WERI-Rb-1 (cell line): ENCODE measurements around the gene ZSWIM2.

Experiments
- DNase-seq: peaks from one replicate; pipeline ENCODE4 v3.0.0-alpha.2; 2020
- H3K27ac ChIP-seq: fragments of 250-450 bp; sonication (Bioruptor Pico); 2 replicates; pipeline ENCODE4 v1.5.1; 2020; ENCODE audit warnings: mild to moderate bottlenecking, moderate library complexity
- H3K27me3 ChIP-seq: fragments of 250-450 bp; sonication (Bioruptor Pico); 2 replicates; pipeline ENCODE4 v1.5.1; 2021; ENCODE audit warnings: mild to moderate bottlenecking, low read depth, moderate library complexity; ENCODE audit not compliant: insufficient read depth, severe bottlenecking
- H3K36me3 ChIP-seq: fragments of 250-450 bp; sonication (Bioruptor Pico); 2 replicates; pipeline ENCODE4 v1.5.1; 2020; ENCODE audit warnings: mild to moderate bottlenecking, moderate library complexity
- H3K4me3 ChIP-seq: 2 replicates; pipeline ENCODE4 v1.5.1; 2011; ENCODE audit warnings: low read depth, mild to moderate bottlenecking, control low read depth, low read length
- H3K9me3 ChIP-seq: fragments of 250-450 bp; sonication (Bioruptor Pico); 2 replicates; pipeline ENCODE4 v1.5.1; 2021; ENCODE audit warnings: mild to moderate bottlenecking, moderate library complexity; ENCODE audit not compliant: severe bottlenecking
- CTCF ChIP-seq: IDR thresholded peaks from 2 replicates; pipeline ENCODE4 v1.5.1; 2011; ENCODE audit warnings: low read depth, mild to moderate bottlenecking, control low read depth, inconsistent platforms, low read length

ZSWIM2 gene

GRCh38 chr2:186889101-186889879, 40.3 kb upstream of the ZSWIM2 start:
- no peaks in the 10 kb centered on the region for H3K9me3 ChIP-seq
- H3K4me3 ChIP-seq, result no peak overlapping the region
- no peak for DNase-seq
- no peaks in the 10 kb centered on the region for H3K27me3 ChIP-seq
- H3K27ac ChIP-seq, result no peak overlapping the region
- TF ChIP-seq CTCF, result no peak
- no peaks in the 10 kb centered on the region for H3K36me3 ChIP-seq

- DNase-seq, result no peak
- H3K27me3 ChIP-seq, result no peaks in the 10 kb centered on the region
- no peaks in the 10 kb centered on the region for H3K9me3 ChIP-seq
- H3K4me3 ChIP-seq, result no peak overlapping the region
- TF ChIP-seq CTCF, result no peak
- H3K27ac ChIP-seq, result no peak overlapping the region
- no peaks in the 10 kb centered on the region for H3K36me3 ChIP-seq
These were observed 38.4 kb upstream of the ZSWIM2 start for GRCh38 chr2:186887107-186888090.

GRCh38 chr2:186884587-186884986, 35.6 kb upstream of the ZSWIM2 start:
- Histone ChIP-seq H3K27ac (no peak overlapping the region), H3K9me3 (no peaks in the 10 kb centered on the region), H3K4me3 (no peak overlapping the region), H3K27me3 (no peaks in the 10 kb centered on the region), H3K36me3 (no peaks in the 10 kb centered on the region)
- no peak for DNase-seq
- no peak for TF ChIP-seq CTCF

GRCh38 chr2:186883666-186884065, 34.7 kb upstream of the ZSWIM2 start:
- no peaks in the 10 kb centered on the region for H3K36me3 ChIP-seq
- no peak for DNase-seq
- no peak overlapping the region for H3K4me3 ChIP-seq
- no peaks in the 10 kb centered on the region for H3K9me3 ChIP-seq
- H3K27ac ChIP-seq, result no peak overlapping the region
- TF ChIP-seq CTCF, result no peak
- no peaks in the 10 kb centered on the region for H3K27me3 ChIP-seq

- no peak for TF ChIP-seq CTCF
- Histone ChIP-seq H3K36me3 (no peaks in the 10 kb centered on the region), H3K4me3 (no peak overlapping the region), H3K27me3 (no peaks in the 10 kb centered on the region), H3K27ac (no peak overlapping the region), H3K9me3 (no peaks in the 10 kb centered on the region)
- no peak for DNase-seq
These were observed 33.6 kb upstream of the ZSWIM2 start for GRCh38 chr2:186882511-186883071.
